ENCODE data around the gene NUDT22. TPM values are rescaled to one million over a fixed set of nuclear protein-coding genes. Genes with fewer than 3 reads are reported as not detected.

Gene NUDT22
- total and polyA plus RNA-seq, 2 of the 4 experiments (the other 2 are of a cell fraction), result 21.3 to 44.6 TPM

- in situ Hi-C loops (cut with MboI; ENCODE audit: low sequenced_read_pairs), result no loop called here
- dilution Hi-C loops (cut with HindIII; ENCODE audit: low sequenced_read_pairs, unreplicated experiment), result no loop called here
Observed at GRCh38 chr11:64192434-64192833, 33.6 kb upstream of the NUDT22 start.

More at GRCh38 chr11:64192434-64192833, 33.6 kb upstream of the NUDT22 start:
- Histone ChIP-seq H3K14ac (replicated peaks; ENCODE audit: low read depth, low read length) (no peak overlapping the region), H2AK5ac (ENCODE audit: low read depth, low read length) (no peak overlapping the region), H3K4me1 (ENCODE audit: control insufficient read depth, insufficient read depth, low read length) (no peaks in the 10 kb centered on the region), H2BK5ac (ENCODE audit: low read depth, low read length, poor library complexity, severe bottlenecking) (no peak overlapping the region), H3K9me3 (ENCODE audit: control insufficient read depth, insufficient read depth, low read length) (no peaks in the 10 kb centered on the region), H3K56ac (ENCODE audit: extremely low read depth, insufficient read depth, low read length) (no peak overlapping the region), H3K9ac (ENCODE audit: low read depth, low read length) (no peak overlapping the region), H3K4me3 (ENCODE audit: insufficient read depth, low read depth, low read length) (no peak overlapping the region), H3K9me1 (ENCODE audit: insufficient read depth, low read length) (peaks cover 12% of the 10 kb centered on the region; the same call in 1 of the 2 replicates), H3K4ac (ENCODE audit: low read depth, low read length) (no peak overlapping the region), H3K27me3 (ENCODE audit: control insufficient read depth, insufficient read depth, low read length) (no peaks in the 10 kb centered on the region), H4K91ac (ENCODE audit: insufficient read depth, low read depth, low read length) (no peak overlapping the region), H3K27ac (ENCODE audit: insufficient read depth, low read length) (no peak overlapping the region), H3K79me1 (ENCODE audit: low read depth in 1 of 2, low read length in 2 of 2) (peaks cover 38 to 74% of the 10 kb centered on the region in 2 experiments), H3K4me2 (ENCODE audit: low read depth, low read length) (no peak overlapping the region), H3K23ac (ENCODE audit: low read depth, low read length) (no peak overlapping the region), H3K18ac (ENCODE audit: low read depth, low read length) (no peak overlapping the region), H2AK9ac (replicated peaks; ENCODE audit: low read depth, low read length, poor library complexity) (peak overlapping the region; percentile 17), H2BK120ac (ENCODE audit: low read depth, low read length) (no peak overlapping the region), H3K36me3 (ENCODE audit: control insufficient read depth, insufficient read depth, low read length) (peaks cover 48% of the 10 kb centered on the region), H2BK20ac (ENCODE audit: low read depth, low read length) (no peak overlapping the region), H2AFZ (replicated peaks; ENCODE audit: low read length, poor library complexity) (no peak overlapping the region), H2BK15ac (ENCODE audit: low read depth, low read length) (no peak overlapping the region), H4K8ac (ENCODE audit: low read depth in 2 of 2, low read length in 2 of 2) (no peak overlapping the region), H4K20me1 (ENCODE audit: insufficient read depth, low read length) (peaks cover 54% of the 10 kb centered on the region), H4K5ac (ENCODE audit: low read depth, low read length) (no peak overlapping the region)
- WGBS, 2 experiments (ENCODE audit: extremely low coverage in 2 of 2, insufficient read length in 1 of 2), result 100% methylated on average over 3 of the region's 5 CpGs; no CpG with 5 or more reads in 1 of the 2 experiments
- ChIA-PET POLR2A (ENCODE audit: unreplicated experiment) (no interaction called here), CTCF (no interaction called here)
- intact Hi-C loops (cut with micrococcal nuclease), result no loop called here
- DNase-seq (no peak), ATAC-seq (ENCODE audit: low read depth) (no peak)
- BruUV-seq (replicated peaks), result no TSS peak
- TF ChIP-seq CEBPB (IDR thresholded peaks at IDR 0.05; ENCODE audit: low read depth, low read length), result no peak
- TF ChIP-seq RFX5 (IDR thresholded peaks at IDR 0.05; ENCODE audit: low read depth, low read length), result no peak
- TF ChIP-seq ELK1 (IDR thresholded peaks at IDR 0.05; ENCODE audit: borderline replicate concordance, low read depth, low read length), result no peak
- no peak for TF ChIP-seq BHLHE40 (IDR thresholded peaks at IDR 0.05; ENCODE audit: low read depth, low read length)
- TF ChIP-seq CTCF (conservative IDR thresholded peaks at IDR 0.05; ENCODE audit: low read depth, low read length), result no peak
- no peak for TF ChIP-seq NFE2L2 (IDR thresholded peaks at IDR 0.05; ENCODE audit: low read depth, low read length)
- TF ChIP-seq FOS (IDR thresholded peaks at IDR 0.05; ENCODE audit: low read depth, low read length), result no peak
- TF ChIP-seq MXI1 (IDR thresholded peaks at IDR 0.05; ENCODE audit: borderline replicate concordance, low read depth, low read length), result no peak
- TF ChIP-seq POLR2A (IDR thresholded peaks at IDR 0.05; ENCODE audit: low read depth, low read length), result no peak
- no peak for TF ChIP-seq SMC3 (IDR thresholded peaks at IDR 0.05; ENCODE audit: low read depth, low read length)
- no peak for TF ChIP-seq RAD21 (IDR thresholded peaks at IDR 0.05; ENCODE audit: low read length)
- TF ChIP-seq CHD1 (IDR thresholded peaks at IDR 0.05; ENCODE audit: low read depth, low read length), result no peak
- no peak for TF ChIP-seq MAZ (IDR thresholded peaks at IDR 0.05; ENCODE audit: borderline replicate concordance, low read depth, low read length)

All from IMR-90 (cell line).